Keratinocyte (primary cell): ENCODE results near the gene ZNF236. TPM values are rescaled to one million over a fixed set of nuclear protein-coding genes. Genes with fewer than 3 reads are reported as not detected.

Source experiments
- DNase-seq: peaks from one replicate; pipeline ENCODE4 v3.0.0-alpha.2; 2011; ENCODE audit warnings: low read depth, missing footprints, low spot score
- FAIRE-seq: peaks from 2 replicates; lab custom pipeline; 2011; peaks lifted over from hg19 to GRCh38; lab: Jason Lieb, UNC
- H2AFZ ChIP-seq: 2 replicates; pipeline ENCODE4 v1.6.0; 2012; ENCODE audit warnings: low read length, control low read depth, inconsistent platforms; ENCODE audit not compliant: control insufficient read depth
- H3K27ac ChIP-seq: 2 replicates; pipeline ENCODE4 v1.5.1; 2011; ENCODE audit warnings: low read length; ENCODE audit not compliant: control insufficient read depth, insufficient read depth
- H3K27me3 ChIP-seq: 3 replicates; pipeline ENCODE4 v1.6.0; 2011; ENCODE audit warnings: low read length; ENCODE audit not compliant: control insufficient read depth, insufficient read depth; ENCODE audit errors: extremely low read depth
- H3K36me3 ChIP-seq, 2 experiments: 2 replicates in 1 of 2; 3 replicates in 1 of 2; pipeline ENCODE4 v1.5.1; 2011; ENCODE audit warnings: low read length in 2 of 2, mild to moderate bottlenecking in 1 of 2; ENCODE audit not compliant: control insufficient read depth in 2 of 2, insufficient read depth in 2 of 2; ENCODE audit errors: extremely low read depth in 1 of 2
- H3K4me1 ChIP-seq: 3 replicates; pipeline ENCODE4 v1.5.1; 2011; ENCODE audit warnings: low read length; ENCODE audit not compliant: control insufficient read depth, insufficient read depth; ENCODE audit errors: extremely low read depth
- H3K4me2 ChIP-seq: 3 replicates; pipeline ENCODE4 v1.6.0; 2011; ENCODE audit warnings: low read depth, low read length; ENCODE audit not compliant: control insufficient read depth, insufficient read depth; ENCODE audit errors: extremely low read depth
- H3K4me3 ChIP-seq, 3 experiments: fragments of 200-600 bp in 1 of 3; sonication (generic) in 1 of 3; 2 replicates in 2 of 3; 3 replicates in 1 of 3; pipeline ENCODE4 v1.5.1; 2011 to 2016; ENCODE audit warnings: low read length in 3 of 3, mild to moderate bottlenecking in 3 of 3, control low read depth in 2 of 3, inconsistent platforms in 1 of 3, low read depth in 1 of 3, mixed read lengths in 1 of 3, mixed run types in 1 of 3, moderate library complexity in 1 of 3; ENCODE audit not compliant: control insufficient read depth in 2 of 3, insufficient read depth in 2 of 3; ENCODE audit errors: extremely low read depth in 1 of 3
- H3K79me2 ChIP-seq: 2 replicates; pipeline ENCODE4 v1.6.0; 2012; ENCODE audit warnings: low read length; ENCODE audit not compliant: control insufficient read depth, insufficient read depth
- H3K9ac ChIP-seq: 3 replicates; pipeline ENCODE4 v1.6.0; 2011; ENCODE audit warnings: low read length; ENCODE audit not compliant: control insufficient read depth, insufficient read depth; ENCODE audit errors: extremely low read depth
- H3K9me1 ChIP-seq: 3 replicates; pipeline ENCODE4 v1.6.0; 2011; ENCODE audit warnings: low read length; ENCODE audit not compliant: control insufficient read depth, insufficient read depth; ENCODE audit errors: extremely low read depth
- H3K9me3 ChIP-seq: 2 replicates; pipeline ENCODE4 v1.5.1; 2012; ENCODE audit warnings: low read depth, low read length; ENCODE audit not compliant: control insufficient read depth
- H4K20me1 ChIP-seq: 3 replicates; pipeline ENCODE4 v1.6.0; 2011; ENCODE audit warnings: low read length; ENCODE audit not compliant: control insufficient read depth, insufficient read depth; ENCODE audit errors: extremely low read depth
- EZH2 ChIP-seq: IDR thresholded peaks from one replicate; pipeline ENCODE4 v1.6.1; 2012; ENCODE audit warnings: inconsistent platforms, mild to moderate bottlenecking, low read length, moderate library complexity
- dilution Hi-C: fragments of 300-500 bp; cut with MboI; formaldehyde crosslinking; loops from one replicate; pipeline ENCODE4 v1.7.0; 2020; ENCODE audit warnings: low sequenced_read_pairs; ENCODE audit not compliant: extremely low pct_ligation_motif_present
- polyA plus RNA-seq, 5 experiments: library from polyadenylated mRNA; depleted of rRNA in 3 of 5; stranded (reverse) in 3 of 5; stranded (forward) in 1 of 5; unstranded in 1 of 5; fragments of >200 nt; gene quantifications; 1 replicate in 1 of 5; 2 replicates in 3 of 5; 3 replicates in 1 of 5; pipeline versions ENCODE4 v1.2.1 to v1.2.3, GENCODE V29; 2011 to 2012; ENCODE audit warnings: missing spikeins in 2 of 5, low read depth in 1 of 5, low replicate concordance in 1 of 5
- TF ChIP-seq, protein P1 (sequence below), 3 experiments: IDR thresholded peaks in 1 of 3; conservative IDR thresholded peaks in 1 of 3; optimal IDR thresholded peaks in 1 of 3; 2 replicates in 2 of 3; 3 replicates in 1 of 3; pipeline versions ENCODE3 to v1.5.1; 2011; ENCODE audit warnings: low read length in 3 of 3, mild to moderate bottlenecking in 3 of 3, moderate library complexity in 2 of 3, control low read depth in 1 of 3, inconsistent platforms in 1 of 3; ENCODE audit not compliant: insufficient read depth in 2 of 3; ENCODE audit errors: extremely low read depth in 1 of 3

The ZNF236 gene
- polyA plus RNA-seq, 1 donor (not counting 4 experiments of a cell fraction or from before 2014, with no cell fraction given) = 4.5 TPM

DNA sequence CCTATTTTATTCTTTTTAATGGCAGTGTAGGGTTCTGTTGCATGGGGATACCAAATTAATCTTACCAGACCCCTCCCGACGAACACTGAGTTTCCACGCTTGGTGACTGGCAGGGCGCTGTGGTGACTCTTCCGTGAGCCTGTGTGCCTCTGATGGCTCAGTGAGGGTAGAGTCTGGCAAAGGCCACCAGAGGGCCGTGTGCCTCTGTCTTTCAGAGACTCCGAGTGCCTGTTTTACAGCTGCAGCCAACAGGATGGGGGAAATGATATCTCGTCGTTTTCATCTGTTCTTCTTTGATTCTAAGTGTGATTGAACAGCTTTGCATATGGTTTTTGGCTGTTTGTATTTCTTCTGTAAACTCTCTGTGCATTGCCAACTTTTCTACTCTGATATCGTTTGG lies 99.8 kb downstream of the ZNF236 start:
- no peaks in the 10 kb centered on the region for H3K27me3 ChIP-seq
- no peak overlapping the region for H3K4me3 ChIP-seq
- H3K27ac ChIP-seq = no peak overlapping the region
- FAIRE-seq (no peak), DNase-seq (no peak)
- no peaks in the 10 kb centered on the region for H3K9me3 ChIP-seq
- H3K36me3 ChIP-seq = peaks cover 13 to 32% of the 10 kb centered on the region in 2 experiments
- no peaks in the 10 kb centered on the region for H3K79me2 ChIP-seq
- H3K9me1 ChIP-seq = no peaks in the 10 kb centered on the region
- TF ChIP-seq EZH2 = no peak
- TF ChIP-seq, protein P1, sequence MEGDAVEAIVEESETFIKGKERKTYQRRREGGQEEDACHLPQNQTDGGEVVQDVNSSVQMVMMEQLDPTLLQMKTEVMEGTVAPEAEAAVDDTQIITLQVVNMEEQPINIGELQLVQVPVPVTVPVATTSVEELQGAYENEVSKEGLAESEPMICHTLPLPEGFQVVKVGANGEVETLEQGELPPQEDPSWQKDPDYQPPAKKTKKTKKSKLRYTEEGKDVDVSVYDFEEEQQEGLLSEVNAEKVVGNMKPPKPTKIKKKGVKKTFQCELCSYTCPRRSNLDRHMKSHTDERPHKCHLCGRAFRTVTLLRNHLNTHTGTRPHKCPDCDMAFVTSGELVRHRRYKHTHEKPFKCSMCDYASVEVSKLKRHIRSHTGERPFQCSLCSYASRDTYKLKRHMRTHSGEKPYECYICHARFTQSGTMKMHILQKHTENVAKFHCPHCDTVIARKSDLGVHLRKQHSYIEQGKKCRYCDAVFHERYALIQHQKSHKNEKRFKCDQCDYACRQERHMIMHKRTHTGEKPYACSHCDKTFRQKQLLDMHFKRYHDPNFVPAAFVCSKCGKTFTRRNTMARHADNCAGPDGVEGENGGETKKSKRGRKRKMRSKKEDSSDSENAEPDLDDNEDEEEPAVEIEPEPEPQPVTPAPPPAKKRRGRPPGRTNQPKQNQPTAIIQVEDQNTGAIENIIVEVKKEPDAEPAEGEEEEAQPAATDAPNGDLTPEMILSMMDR (optimal IDR thresholded peaks at IDR 0.05 in 1 of 3, IDR thresholded peaks at IDR 0.05 in 1 of 3, conservative IDR thresholded peaks at IDR 0.05 in 1 of 3; ENCODE audit: extremely low read depth in 1 of 3, insufficient read depth in 2 of 3, low read length in 3 of 3) = peak in 2 of 3 experiments; percentile 37 to 41
- H3K9ac ChIP-seq = no peak overlapping the region
- H2AFZ ChIP-seq = no peak overlapping the region
- dilution Hi-C loops = no loop called here
- H3K4me2 ChIP-seq = no peak overlapping the region
- no peaks in the 10 kb centered on the region for H3K4me1 ChIP-seq
- no peaks in the 10 kb centered on the region for H4K20me1 ChIP-seq

DNA sequence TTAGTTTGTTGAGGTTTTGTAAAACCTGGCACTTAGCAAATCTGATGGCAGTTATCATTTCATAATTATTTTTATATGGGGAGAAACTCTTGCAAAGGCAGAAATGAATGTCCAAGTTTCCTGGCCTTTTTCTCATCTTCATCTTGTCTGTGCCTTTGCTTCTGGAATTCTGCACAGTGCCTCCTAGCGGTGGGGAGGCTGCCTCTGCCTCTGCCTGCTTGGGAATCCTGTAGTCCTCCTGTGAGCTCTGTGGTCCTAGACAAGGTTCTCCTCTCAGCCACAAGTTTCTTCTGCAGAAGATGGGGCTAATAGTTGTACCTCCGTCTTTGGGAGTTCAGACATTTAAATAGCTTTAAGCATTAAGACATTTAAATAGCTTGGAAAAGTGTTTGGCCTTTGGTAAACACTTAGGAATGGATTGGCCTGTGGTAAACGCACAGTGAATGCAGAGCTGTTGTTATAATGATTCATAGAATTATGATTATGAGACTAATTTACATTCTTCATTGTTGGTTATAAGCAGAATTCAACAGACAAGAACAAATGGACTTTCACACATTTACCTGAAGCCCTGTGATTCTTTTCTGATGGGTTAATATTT lies 101.2 kb downstream of the ZNF236 start:
- no peak for FAIRE-seq

More for the DNA sequence above, 101.2 kb downstream of the ZNF236 start:
- Histone ChIP-seq H3K9ac (no peak overlapping the region), H3K27me3 (no peaks in the 10 kb centered on the region), H3K4me1 (no peaks in the 10 kb centered on the region), H3K79me2 (no peaks in the 10 kb centered on the region), H3K4me2 (no peak overlapping the region), H2AFZ (no peak overlapping the region), H3K4me3 (no peak overlapping the region), H4K20me1 (no peaks in the 10 kb centered on the region), H3K9me1 (no peaks in the 10 kb centered on the region), H3K27ac (no peak overlapping the region), H3K36me3 (peaks cover 19 to 32% of the 10 kb centered on the region in 2 experiments), H3K9me3 (no peaks in the 10 kb centered on the region)
- TF ChIP-seq, protein P1 (optimal IDR thresholded peaks at IDR 0.05 in 1 of 3, IDR thresholded peaks at IDR 0.05 in 1 of 3, conservative IDR thresholded peaks at IDR 0.05 in 1 of 3; ENCODE audit: extremely low read depth in 1 of 3, insufficient read depth in 2 of 3, low read length in 3 of 3) = peak; percentile 57 to 65 (median 60)
- no peak for TF ChIP-seq EZH2
- dilution Hi-C loops = no loop called here
- DNase-seq = peak; percentile 4
